Activated T-helper 1 cell treated with anti-CD3 and anti-CD28 coated beads, Interleukin-2, amount 50 U/mL, for 16 hours (primary cell): ENCODE data around the gene TACC3.

Source experiments
- DNase-seq, 2 donors: peaks; one replicate each; pipeline ENCODE4 v3.0.0-alpha.2; 2020; ENCODE audit warnings: low read depth in 1 of 2, low spot score in 1 of 2

The TACC3 gene

DNA sequence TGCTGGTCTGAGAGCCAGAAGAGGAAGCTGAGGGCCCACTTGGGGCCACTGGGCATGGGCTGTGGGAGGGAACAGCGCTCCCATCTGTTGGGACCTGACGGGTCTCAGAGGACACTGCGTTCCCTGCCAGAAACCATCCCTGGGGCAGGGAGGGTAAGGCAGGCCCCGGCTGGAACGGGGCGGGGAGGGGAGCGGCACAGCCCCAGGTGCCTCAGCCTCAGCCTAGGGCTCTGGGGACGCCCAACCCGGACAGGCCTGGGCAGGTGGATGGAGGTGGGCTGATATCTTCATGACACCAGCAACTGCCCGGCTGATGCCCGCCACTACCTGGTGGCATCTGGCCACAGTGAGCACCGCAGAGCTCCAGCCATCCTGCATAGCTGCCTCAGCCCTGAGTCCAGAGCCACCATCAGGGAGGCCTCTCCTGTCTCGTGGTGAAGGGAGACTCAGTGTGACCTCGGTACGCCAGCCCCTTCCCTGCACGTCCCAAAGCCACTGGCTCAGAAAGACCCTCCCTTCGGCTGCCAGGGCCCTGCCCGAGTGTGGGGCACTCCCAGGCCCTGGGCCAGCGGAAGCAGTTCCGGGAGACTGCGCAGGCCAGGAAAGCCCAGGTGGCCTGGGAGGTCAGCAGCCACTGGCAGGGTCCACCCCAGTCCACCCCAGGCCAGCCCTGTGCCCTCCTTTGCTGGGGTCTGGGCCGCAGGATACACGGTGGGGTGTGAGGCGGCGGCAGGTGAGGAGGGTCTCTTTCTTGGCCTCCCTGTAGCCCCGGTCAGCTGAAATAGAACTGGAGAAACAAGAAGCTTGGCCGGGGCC is 37.2 kb downstream of the TACC3 start:
- no peak for DNase-seq

DNA sequence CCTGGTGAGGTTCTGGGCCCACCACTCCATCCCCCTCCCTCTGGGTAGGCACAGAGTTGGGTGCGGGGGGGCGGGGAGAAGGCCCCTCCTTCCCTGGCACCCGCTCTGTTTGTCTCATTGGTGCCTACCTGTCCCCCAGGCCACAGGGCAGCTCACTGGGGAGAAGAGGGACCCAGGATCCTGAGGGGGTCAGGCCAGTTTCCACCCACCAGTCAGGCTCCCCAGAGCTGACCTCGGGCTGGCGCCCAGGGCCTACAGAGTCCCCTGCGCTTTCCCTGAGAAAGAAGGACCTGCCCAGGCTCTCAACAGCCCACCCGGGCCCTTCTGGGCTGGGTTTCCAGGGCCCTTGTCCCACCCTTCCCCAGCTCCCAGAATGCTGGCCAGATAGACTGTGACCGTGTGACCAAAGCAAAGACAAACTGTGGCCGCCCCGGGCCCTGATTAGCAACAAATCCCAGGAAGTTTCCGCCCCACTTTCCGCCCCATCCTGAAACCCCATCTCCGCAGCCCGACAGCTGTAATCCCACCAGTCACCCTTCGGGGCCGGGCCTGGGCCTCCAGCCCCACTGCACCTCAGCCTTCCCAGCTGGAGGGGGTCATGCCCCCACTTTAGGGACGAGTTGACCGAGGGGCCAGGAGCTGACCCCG is 38.0 kb downstream of the TACC3 start:
- DNase-seq, result no peak

DNA sequence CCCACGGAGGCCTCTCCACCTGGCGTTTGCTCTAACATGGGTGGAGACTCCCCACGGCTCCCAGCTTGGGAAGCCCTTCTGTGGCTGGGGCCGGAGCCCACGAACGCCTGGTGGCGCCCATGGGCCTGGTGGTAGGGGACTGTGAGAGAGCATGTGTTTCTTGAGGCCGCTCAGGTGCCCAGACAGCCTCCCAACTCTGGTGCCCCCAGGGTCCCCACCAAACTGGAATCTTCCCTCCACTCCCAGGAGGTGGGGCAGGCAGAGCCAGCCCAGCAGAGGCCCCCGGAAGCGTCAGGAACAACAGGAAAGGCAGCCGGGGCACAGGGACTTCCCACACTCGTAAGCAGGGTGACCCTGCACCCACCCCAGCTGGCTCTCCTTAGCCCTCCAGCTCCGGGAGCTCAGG is 38.5 kb downstream of the TACC3 start:
- no peak for DNase-seq

DNA sequence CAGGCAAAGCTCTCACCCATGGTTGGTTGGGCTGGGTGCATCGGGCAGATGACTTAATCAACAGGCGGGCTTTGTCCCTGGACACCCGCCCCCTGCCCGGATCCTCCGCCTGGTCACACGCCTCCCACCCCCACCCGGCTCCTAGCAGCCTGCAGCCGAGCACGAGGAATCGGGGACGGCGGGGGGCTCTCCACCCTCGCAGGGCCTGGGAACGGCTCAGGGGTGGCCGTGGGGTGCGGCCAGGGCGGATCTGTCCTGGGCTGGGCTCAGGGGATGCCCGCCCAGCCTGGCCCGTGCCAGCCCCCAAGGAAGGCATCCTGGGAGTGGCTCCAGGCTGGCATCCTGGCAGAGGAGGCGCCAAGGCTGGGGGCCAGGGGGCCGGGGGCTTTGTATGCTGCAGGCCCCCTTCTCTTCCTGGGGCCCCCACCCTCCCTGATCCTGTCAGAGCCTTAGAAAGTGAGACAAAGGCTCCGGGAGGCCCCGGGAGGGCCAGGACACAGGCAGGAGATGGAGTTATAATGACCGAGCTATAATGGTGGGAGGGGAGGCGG is 39.3 kb downstream of the TACC3 start:
- no peak for DNase-seq

DNA sequence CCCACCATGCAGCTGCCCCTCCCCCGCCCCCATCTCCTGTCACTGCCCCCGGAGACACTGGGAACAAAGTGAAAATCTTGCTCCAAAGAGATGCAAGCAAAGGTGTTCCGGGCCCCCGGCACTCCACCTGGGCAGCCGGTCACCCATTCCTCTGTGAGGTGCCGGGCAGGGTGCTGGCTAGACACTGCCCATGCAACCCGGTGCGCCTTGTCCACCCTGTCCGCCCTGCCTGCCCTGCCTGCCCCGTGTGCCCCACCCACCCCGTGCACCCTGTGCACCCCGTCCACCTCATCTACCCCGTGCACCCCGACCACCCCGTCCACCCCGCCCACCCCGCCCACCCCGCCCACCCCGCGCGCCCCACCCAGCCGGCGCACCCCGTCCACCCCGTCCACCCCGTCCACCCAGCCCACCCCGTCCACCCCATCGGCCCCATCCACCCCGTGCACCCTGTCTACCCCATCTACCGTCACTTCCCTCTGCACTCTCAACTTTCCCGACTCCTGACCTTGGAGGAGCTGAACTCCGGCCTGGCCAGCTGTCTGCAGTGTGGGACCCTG is 39.9 kb downstream of the TACC3 start:
- no peak for DNase-seq

DNA sequence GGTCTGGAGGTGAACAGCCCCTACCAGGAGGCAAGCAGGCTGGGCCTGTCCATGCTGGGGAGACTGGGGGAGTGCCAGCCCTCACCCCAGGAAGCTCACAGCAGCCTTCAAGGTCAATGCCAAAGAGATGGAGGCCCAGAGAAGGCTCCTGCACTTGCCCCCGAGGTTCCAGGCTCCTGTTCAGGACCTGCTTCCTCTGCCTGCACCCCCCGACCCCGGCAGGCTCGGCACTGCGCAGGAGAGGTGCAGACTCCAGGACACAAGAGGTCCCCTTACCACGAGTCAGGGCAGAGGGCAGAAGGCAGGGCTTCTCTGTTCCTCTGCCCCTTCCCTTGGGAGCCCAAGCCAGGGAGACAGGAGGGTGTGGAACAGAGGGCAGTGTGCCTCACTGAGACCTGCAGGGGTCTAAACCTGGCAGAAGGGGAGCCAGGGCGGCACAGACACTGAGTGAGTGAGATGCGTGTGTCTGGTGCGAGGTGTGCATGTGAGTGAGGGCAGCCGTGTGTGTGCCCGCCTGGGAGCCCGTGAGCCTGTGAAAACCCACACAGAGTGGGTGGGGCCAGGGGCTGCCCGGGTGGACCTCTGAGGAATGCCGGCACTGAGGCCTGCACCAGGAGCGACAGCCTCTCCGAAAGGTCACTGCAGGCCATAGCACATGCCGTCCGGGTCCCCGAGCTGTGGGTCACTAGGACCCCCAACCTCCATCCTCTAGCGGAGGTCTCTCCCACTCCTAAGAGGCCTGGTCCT is 41.1 kb downstream of the TACC3 start:
- no peak for DNase-seq

DNA sequence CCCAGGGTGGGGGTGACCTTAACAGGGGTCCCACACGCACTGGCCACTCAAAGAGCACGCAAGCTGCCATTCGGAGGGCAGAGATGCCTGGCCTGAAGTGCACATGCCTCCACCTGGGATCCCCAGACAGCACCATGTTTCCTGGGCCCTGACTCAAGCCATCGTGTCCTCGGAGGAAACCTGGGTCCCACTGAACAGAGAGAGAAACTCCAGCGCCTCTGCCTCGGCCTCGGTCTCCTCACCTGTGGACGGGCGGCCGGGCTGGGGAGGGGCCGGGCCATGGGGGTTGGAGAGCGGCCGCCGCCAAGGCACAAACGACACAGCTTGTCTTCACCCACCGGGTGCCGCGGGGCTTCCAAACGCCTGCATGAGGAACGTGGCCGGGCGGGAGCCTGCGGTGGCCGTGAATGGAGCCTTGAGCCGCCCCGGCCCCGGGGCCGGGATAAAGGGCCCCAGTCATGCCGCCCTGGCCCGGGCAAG is 41.8 kb downstream of the TACC3 start:
- DNase-seq, result no peak

DNA sequence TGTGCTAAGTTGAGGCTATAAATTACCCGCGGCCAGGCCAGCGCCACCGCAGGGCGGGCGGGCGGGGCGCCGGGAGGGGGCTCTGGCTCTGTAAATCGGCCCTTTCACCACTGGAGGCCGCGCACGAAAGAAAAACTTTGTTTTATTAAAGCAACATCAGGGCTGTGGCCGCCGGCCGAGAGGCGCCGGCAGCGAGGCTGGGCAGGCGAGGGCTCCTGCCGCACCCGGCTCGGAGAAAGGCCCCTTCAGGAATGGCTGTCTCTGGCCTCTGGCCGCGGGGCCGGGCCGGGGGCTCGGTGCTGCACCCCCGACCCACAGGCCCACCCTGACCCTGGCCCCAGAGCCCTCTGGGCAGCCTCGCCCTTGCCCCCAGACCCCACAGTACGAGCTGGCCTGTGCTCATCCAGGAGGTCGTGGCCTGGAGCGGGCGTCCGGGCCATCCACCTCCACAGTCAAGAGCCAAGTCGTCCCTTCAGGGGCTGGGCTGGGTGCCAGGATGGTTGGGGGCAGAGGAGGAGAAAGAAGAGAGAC is 42.3 kb downstream of the TACC3 start:
- DNase-seq, result no peak

DNA sequence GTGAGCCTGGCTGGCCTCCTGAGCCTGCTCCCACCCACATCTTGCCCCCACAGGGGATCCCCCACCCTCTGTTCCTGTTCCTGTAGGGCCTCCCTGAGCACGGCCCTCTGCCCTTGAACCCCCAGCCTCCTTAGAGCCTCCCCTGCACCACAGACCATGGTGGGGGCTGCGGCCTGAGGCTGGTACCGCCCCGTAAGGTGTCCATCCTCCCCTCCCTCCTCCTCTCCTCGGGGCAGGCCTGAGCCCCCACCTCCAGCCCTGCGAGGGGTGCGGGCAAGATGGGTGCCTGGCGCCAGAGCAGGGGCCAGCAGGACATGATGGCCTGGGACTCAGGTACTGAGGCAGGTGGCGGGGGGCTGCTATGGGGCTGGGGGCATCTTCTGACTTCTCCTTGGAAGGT is 43.3 kb downstream of the TACC3 start:
- no peak for DNase-seq

DNA sequence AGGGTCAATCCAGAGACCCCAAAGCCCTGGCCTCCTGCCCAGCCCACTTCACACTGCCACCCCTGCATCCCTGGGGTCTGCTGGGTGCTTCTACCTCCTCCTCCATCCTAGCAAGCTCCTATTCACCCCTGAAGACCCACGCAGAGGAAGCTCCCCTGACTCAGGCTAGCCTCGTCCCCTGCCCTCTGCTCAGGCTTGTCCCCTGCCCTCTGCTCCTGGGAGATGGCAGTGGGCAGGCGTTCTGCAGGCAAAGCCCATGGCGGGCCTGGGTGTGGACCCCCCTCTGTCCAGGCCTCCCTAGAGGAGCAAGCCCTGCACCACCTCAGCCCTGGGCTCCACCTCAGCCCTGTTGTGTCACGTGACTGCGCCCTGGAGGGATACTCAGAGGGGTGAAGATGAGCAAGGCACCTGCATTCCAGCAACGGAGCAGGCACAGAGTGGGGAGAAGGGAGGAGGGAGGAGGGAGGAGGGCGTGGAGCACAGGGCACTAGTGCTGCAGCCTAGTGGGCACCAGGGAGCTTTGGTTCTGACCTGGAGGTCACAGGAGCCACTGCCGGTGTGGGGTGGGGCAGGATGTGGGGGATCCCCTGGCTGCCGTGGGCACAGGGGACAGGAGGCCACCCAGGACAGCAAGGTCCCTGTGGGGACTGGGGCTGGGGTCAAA is 44.2 kb downstream of the TACC3 start:
- DNase-seq, result no peak

DNA sequence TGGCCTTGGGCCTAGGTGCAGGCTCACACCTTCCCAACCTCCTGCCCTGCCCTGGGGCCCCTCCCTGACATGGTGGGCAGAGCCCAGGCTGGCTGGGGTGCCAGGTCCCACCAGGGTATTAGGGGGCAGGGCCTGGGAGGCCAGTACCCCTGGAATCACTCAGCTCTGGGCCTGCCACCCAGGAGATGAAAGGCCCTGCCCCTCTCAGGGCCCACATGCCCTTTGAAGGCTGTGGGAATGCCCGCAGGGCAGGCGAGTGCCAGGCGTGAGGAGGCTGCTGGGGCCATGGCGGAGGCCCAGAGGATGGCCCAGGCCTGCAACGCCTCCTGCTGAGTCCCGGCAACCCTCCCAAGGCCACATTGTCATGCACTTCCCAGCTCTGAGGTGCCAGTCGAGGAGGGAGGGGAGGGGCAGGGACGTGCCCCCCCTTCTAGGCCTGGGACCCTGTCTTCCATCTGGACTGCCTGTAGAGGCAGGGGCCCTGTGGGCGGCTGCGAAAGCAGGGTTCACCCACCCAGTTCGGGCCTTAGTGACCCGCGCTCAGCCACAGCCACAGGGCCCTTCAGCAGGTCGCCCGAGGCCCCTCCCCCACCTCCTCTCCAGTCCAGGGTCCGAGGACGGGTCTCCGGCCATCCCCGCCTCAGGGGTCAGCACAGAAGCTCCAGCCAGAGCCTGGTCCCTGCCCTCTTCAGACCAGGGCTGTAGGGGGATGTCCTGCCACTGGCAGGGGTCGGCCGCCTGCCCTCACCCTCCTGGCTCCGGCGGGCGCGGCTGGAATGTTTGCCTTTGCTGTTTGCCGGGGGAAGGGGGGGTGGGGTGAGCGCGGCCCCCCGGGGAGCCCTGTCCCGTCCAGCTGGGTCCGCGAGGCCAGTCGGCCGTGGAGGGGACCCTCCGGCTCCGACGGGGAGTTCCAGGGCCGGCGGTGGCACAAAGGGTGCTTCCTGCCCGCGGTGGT is 45.1 kb downstream of the TACC3 start:
- no peak for DNase-seq

DNA sequence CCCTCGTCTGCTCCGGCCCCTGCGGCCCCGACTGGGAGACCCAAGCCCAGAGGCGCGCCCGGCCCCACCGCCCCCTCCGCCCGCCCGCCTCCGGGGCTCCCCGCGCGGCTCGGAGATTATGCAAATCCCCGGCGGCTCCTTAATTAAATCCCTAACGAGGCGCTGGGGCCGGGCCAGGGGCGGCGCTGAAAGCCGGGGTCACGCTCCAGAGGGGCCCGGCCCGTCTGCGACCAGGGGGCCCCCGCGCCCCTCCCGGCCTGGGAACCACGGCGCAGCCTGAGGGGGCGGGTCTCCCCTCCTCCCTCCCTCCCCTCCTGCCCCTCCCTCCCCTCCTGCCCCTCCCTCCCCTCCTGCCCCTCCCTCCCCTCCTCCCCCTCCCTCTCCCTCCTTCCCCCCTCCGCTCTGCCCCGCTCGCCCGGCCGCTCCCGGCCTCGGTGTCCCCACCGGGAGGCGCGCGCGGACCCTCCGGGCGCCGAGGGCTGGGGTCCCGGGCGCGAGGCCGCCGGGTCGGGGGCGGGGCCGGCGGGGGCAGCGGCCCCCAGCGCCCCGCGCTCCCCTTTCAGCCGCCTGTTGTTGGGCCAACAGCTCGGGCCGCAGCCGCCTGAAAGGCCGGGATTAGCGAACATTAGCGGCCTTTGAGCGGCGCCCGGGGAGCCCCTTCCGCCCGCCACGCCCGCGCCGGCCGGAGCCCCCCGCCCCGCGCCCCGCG is 45.9 kb downstream of the TACC3 start:
- DNase-seq, result no peak

DNA sequence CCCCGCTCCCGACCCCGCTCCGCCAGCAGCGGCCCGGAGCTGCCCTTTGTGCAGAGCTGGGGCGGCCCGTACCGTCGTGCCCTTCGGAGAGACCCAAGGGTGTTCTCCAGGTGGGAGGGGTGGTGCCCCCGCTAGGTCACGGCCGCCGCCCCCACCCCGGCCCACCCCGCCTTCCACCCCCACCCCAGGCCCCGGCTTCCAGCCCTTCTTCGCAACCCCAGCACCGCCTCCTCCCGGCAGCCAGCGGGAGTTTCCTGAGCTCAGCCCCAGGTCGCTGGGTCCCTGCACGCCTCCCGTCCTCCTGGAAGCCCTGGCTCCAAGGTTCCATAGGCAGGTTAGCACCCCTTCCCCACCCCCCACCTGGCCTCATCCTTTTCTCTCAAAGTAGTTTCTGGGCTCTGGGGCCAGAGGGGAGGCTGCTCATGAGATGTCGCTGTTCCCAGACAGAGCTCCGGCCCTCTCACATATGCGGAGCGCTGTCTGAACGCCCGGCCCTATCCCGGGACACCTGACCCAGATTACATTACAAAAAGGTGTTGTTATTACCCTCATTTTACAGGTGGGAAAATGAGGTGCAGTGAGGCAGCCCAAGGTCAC is 46.5 kb downstream of the TACC3 start:
- DNase-seq, result no peak

DNA sequence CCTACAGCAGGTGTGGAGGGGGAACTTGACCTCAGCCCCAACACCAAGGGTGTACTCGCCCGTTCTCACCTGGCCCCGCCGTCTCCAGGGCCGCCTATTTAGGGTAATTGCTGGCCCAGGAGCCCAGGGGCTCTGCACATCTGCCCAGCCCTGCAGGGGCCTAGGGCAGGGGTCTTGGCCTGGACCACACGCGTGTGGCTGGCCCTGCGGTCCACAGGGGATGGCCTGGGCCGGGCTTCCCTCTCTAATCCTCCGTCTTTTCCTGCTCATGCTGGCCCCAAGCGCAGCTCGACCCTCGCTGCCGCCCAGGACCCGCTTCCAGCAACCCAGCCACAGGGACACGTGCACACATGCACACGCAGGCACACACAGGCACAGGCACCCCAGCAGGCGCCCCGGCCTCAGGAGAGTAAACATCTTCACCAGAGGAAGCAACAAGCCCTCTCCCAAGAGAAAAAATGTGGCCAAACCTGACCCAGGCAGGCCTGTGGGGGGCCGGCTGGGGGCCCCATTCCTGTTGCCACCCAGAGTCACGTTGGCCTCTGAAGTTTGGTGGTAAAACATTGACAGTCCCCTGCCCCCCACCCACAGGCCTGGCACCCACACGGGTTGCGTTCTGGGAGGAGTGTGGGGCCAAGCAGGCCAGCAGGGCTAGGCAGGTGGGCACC is 47.2 kb downstream of the TACC3 start:
- no peak for DNase-seq

DNA sequence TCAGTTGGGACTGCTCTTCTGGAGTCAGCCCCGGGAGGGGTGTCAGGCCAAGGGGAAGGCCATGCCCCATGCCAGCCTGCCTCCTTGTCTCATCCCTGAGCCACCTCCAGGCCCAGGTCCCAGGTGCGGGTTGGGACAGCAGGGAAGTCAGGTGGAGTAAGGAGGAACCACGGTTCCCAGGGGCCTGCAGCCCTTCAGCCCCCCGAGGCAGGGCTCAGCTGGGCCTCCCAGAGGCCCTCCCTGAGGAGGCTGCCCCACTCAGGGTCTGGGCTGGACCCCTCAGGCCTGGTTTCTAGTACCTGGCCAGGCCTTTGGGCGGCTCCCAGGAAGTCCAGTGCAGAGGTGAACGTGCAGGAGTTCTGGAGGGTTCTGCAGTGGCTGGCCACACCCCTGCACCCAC is 48.4 kb downstream of the TACC3 start:
- DNase-seq, result no peak

DNA sequence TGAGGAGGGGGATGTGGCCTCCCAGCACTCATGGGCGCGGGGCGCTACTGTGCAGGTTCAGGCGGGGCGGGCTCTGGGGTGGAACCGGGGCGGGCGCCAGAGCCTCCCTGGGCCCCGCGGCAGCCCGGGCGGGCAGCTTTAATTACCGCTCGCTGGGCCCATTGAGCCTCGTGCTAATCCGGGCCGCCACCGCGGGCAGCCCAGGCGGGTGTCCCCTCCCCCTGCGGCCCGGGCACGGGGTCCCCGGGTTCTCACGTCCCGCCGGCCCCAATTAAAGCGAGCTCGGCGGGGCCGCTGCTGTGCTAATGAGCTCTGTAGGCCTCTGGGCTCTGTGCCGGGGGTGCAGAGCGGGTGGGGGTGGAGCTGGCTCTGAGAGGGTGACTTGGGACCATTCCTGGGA is 48.9 kb downstream of the TACC3 start:
- no peak for DNase-seq

DNA sequence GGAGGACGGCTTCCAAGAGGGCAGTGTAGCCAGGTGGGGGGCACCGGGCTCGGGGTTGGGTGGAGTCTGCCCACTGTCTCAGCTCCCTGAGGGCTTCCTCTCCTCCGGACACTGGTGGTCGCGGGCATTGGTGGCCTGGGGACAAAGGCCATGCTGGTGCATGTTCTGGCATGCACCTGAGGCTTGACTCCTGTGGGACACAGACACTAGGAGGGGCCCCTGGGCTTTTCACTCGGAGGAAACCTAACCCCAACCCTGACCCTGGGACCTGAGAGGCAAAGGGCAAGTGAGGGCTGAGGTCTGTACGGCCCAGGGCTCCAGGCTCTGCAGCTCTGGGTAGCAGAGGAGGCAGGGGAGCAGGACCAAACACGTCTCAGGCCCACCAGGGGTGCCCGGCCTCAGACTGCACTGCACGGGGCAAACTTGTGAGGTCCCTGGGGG is 49.5 kb downstream of the TACC3 start:
- DNase-seq, result no peak
